Endothelial cell of umbilical vein (primary cell): Measurements from ENCODE around the gene GFAP.

ENCODE experiments used
- EZH2 ChIP-seq: IDR thresholded peaks from 2 replicates; pipeline ENCODE4 v1.6.1; 2012; ENCODE audit warnings: borderline replicate concordance, low read depth, mild to moderate bottlenecking, moderate library complexity, low read length, inconsistent platforms; ENCODE audit not compliant: severe bottlenecking
- GATA2 ChIP-seq: IDR thresholded peaks from 2 replicates; pipeline ENCODE4 v1.7.0; 2011; ENCODE audit warnings: low read depth, mild to moderate bottlenecking, moderate library complexity, mixed read lengths, low read length; ENCODE audit not compliant: insufficient read length, insufficient read depth
- JUN ChIP-seq: IDR thresholded peaks from 2 replicates; pipeline ENCODE4 v1.6.1; 2011; ENCODE audit warnings: borderline replicate concordance, low read depth; ENCODE audit not compliant: insufficient read length, insufficient read depth
- MYC ChIP-seq: IDR thresholded peaks from one replicate; pipeline ENCODE4 v1.6.1; 2011; ENCODE audit warnings: mild to moderate bottlenecking, low read depth, low read length
- POLR2A ChIP-seq: IDR thresholded peaks from 2 replicates; pipeline ENCODE4 v1.6.1; 2012; ENCODE audit warnings: low read depth, mild to moderate bottlenecking, control low read depth, low read length
- POLR2AphosphoS5 ChIP-seq: IDR thresholded peaks from 2 replicates; pipeline ENCODE4 v1.6.1; 2012; ENCODE audit warnings: low read depth, mild to moderate bottlenecking, control low read depth, low read length, moderate library complexity; ENCODE audit not compliant: insufficient read depth
- TF ChIP-seq, protein P1 (sequence below), 2 donors: IDR thresholded peaks; 1 replicate in 1 of 2; 2 replicates in 1 of 2; pipeline ENCODE4 v1.5.1; 2011; ENCODE audit warnings: low read length in 2 of 2, mild to moderate bottlenecking in 2 of 2, moderate library complexity in 2 of 2, control low read depth in 1 of 2, inconsistent platforms in 1 of 2, low read depth in 1 of 2; ENCODE audit not compliant: insufficient read depth in 1 of 2; ENCODE audit errors: extremely low read depth in 1 of 2

- TF ChIP-seq POLR2A (no peak), MYC (no peak), EZH2 (no peak), POLR2AphosphoS5 (no peak), JUN (no peak), GATA2 (no peak)
- TF ChIP-seq, protein P1, sequence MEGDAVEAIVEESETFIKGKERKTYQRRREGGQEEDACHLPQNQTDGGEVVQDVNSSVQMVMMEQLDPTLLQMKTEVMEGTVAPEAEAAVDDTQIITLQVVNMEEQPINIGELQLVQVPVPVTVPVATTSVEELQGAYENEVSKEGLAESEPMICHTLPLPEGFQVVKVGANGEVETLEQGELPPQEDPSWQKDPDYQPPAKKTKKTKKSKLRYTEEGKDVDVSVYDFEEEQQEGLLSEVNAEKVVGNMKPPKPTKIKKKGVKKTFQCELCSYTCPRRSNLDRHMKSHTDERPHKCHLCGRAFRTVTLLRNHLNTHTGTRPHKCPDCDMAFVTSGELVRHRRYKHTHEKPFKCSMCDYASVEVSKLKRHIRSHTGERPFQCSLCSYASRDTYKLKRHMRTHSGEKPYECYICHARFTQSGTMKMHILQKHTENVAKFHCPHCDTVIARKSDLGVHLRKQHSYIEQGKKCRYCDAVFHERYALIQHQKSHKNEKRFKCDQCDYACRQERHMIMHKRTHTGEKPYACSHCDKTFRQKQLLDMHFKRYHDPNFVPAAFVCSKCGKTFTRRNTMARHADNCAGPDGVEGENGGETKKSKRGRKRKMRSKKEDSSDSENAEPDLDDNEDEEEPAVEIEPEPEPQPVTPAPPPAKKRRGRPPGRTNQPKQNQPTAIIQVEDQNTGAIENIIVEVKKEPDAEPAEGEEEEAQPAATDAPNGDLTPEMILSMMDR (IDR thresholded peaks at IDR 0.05; ENCODE audit: extremely low read depth in 1 of 2, insufficient read depth in 1 of 2, low read depth in 1 of 2, low read length in 2 of 2) = no peak
Measured at GRCh38 chr17:44905006-44906000, 10.0 kb downstream of the GFAP start.
